ENCODE measurements around the gene TMEM108. TPM values are rescaled to one million over a fixed set of nuclear protein-coding genes. Genes with fewer than 3 reads are reported as not detected.

The TMEM108 gene
- polyA plus RNA-seq, 1 of the 3 experiments (the other 2 are of a cell fraction), result 8.6 TPM

DNA sequence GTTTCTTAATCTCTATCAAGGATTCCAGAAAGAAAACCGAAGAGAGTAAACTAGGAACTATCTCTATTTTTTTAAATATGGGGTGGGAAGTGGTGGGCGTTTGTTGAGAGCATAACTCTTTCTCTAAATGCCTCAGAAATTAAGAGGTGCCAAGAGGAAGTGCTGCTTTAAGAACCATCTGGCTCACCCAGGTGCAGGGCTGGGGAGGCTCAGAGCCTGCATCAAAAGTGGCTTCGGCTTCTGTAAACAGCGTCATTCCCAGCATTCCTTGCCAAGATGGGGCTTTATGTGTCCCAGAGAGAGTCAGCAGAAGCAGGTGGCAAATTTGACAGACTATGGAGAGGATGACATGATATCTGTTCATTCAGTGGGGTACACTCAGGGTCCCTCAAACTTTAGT lies 238.4 kb downstream of the TMEM108 start:
- TF ChIP-seq EP300 (IDR thresholded peaks at IDR 0.05; ENCODE audit: borderline replicate concordance in 1 of 2, low read depth in 1 of 2, low read length in 1 of 2), result no peak
- no peak for TF ChIP-seq EZH2phosphoT487 (IDR thresholded peaks at IDR 0.05; ENCODE audit: borderline replicate concordance, low read depth)
- no peak for TF ChIP-seq MEF2A (IDR thresholded peaks at IDR 0.05; ENCODE audit: borderline replicate concordance, low read depth)
- TF ChIP-seq, protein P1, sequence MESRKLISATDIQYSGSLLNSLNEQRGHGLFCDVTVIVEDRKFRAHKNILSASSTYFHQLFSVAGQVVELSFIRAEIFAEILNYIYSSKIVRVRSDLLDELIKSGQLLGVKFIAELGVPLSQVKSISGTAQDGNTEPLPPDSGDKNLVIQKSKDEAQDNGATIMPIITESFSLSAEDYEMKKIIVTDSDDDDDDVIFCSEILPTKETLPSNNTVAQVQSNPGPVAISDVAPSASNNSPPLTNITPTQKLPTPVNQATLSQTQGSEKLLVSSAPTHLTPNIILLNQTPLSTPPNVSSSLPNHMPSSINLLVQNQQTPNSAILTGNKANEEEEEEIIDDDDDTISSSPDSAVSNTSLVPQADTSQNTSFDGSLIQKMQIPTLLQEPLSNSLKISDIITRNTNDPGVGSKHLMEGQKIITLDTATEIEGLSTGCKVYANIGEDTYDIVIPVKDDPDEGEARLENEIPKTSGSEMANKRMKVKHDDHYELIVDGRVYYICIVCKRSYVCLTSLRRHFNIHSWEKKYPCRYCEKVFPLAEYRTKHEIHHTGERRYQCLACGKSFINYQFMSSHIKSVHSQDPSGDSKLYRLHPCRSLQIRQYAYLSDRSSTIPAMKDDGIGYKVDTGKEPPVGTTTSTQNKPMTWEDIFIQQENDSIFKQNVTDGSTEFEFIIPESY (IDR thresholded peaks at IDR 0.05; ENCODE audit: borderline replicate concordance, low read depth), result no peak
- TF ChIP-seq, protein P2, sequence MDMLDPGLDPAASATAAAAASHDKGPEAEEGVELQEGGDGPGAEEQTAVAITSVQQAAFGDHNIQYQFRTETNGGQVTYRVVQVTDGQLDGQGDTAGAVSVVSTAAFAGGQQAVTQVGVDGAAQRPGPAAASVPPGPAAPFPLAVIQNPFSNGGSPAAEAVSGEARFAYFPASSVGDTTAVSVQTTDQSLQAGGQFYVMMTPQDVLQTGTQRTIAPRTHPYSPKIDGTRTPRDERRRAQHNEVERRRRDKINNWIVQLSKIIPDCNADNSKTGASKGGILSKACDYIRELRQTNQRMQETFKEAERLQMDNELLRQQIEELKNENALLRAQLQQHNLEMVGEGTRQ (IDR thresholded peaks at IDR 0.05; ENCODE audit: borderline replicate concordance, low read depth, low read length), result no peak
- TF ChIP-seq, protein P3, sequence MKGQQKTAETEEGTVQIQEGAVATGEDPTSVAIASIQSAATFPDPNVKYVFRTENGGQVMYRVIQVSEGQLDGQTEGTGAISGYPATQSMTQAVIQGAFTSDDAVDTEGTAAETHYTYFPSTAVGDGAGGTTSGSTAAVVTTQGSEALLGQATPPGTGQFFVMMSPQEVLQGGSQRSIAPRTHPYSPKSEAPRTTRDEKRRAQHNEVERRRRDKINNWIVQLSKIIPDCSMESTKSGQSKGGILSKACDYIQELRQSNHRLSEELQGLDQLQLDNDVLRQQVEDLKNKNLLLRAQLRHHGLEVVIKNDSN (IDR thresholded peaks at IDR 0.05; ENCODE audit: borderline replicate concordance, low read depth), result no peak
- TF ChIP-seq GABPA (IDR thresholded peaks at IDR 0.05; ENCODE audit: low read depth), result no peak
- TF ChIP-seq FOXM1 (IDR thresholded peaks at IDR 0.05; ENCODE audit: low read depth), result no peak
- TF ChIP-seq, protein P4, sequence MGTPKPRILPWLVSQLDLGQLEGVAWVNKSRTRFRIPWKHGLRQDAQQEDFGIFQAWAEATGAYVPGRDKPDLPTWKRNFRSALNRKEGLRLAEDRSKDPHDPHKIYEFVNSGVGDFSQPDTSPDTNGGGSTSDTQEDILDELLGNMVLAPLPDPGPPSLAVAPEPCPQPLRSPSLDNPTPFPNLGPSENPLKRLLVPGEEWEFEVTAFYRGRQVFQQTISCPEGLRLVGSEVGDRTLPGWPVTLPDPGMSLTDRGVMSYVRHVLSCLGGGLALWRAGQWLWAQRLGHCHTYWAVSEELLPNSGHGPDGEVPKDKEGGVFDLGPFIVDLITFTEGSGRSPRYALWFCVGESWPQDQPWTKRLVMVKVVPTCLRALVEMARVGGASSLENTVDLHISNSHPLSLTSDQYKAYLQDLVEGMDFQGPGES (IDR thresholded peaks at IDR 0.05; ENCODE audit: low read depth, low read length), result no peak
- TF ChIP-seq MXI1 (IDR thresholded peaks at IDR 0.05; ENCODE audit: low read depth, low read length), result no peak
- no peak for TF ChIP-seq JUND (IDR thresholded peaks at IDR 0.05)
- TF ChIP-seq GATA2 (CRISPR knock-in tag; IDR thresholded peaks at IDR 0.05), result no peak
- no peak for TF ChIP-seq TAF1 (IDR thresholded peaks at IDR 0.05; ENCODE audit: borderline replicate concordance, low read depth, low read length)
- no peak for TF ChIP-seq FOSL2 (IDR thresholded peaks at IDR 0.05; ENCODE audit: borderline replicate concordance, low read depth)
- TF ChIP-seq ELF1 (IDR thresholded peaks at IDR 0.05), result no peak
- no peak for TF ChIP-seq FOXJ3 (CRISPR knock-in tag; IDR thresholded peaks at IDR 0.05)
- no peak for TF ChIP-seq NFIC (IDR thresholded peaks at IDR 0.05; ENCODE audit: borderline replicate concordance)
- no peak for TF ChIP-seq TCF12 (IDR thresholded peaks at IDR 0.05)
- no peak for TF ChIP-seq RXRA (IDR thresholded peaks at IDR 0.05; ENCODE audit: borderline replicate concordance, low read depth)
- no peak for TF ChIP-seq SIN3A (IDR thresholded peaks at IDR 0.05; ENCODE audit: borderline replicate concordance, low read depth, low read length)
- ChIA-PET POLR2A (no interaction called here), CTCF (no interaction called here)
- 82% methylated on average over 2 of the region's 4 CpGs for WGBS (ENCODE audit: low lambda C conversion rate)
- Histone ChIP-seq H3K79me2 (ENCODE audit: insufficient read depth) (no peaks in the 10 kb centered on the region), H3K36me3 (replicated peaks in 1 of 2; ENCODE audit: control insufficient read depth in 1 of 2, insufficient read depth in 2 of 2, low read length in 1 of 2) (no peaks in the 10 kb centered on the region), H3K4me2 (no peak overlapping the region), H3K4me1 (ENCODE audit: control insufficient read depth in 1 of 2, insufficient read depth in 2 of 2, low read depth in 1 of 2, low read length in 1 of 2) (peaks cover 0 to 8% of the 10 kb centered on the region in 2 experiments; a peak in 1 of 4 replicates), H3K9me3 (no peaks in the 10 kb centered on the region), H4K20me1 (ENCODE audit: insufficient read depth) (no peaks in the 10 kb centered on the region), H3K4me3 (ENCODE audit: low read depth in 2 of 2, low read length in 1 of 2) (no peak overlapping the region), H3K27me3 (ENCODE audit: insufficient read depth) (no peaks in the 10 kb centered on the region), H3F3A (replicated peaks; ENCODE audit: insufficient read depth) (peaks cover 10% of the 10 kb centered on the region), H3K9me2 (no peaks in the 10 kb centered on the region), H3K27ac (ENCODE audit: low read depth in 2 of 2, low read length in 1 of 2) (no peak overlapping the region), H3K9ac (no peak overlapping the region), H2AFZ (ENCODE audit: low read depth) (no peak overlapping the region)
- no peak for DNase-seq

Data from SK-N-SH (cell line).